ENCODE measurements around the gene SSU72. TPM values are rescaled to one million over a fixed set of nuclear protein-coding genes. Genes with fewer than 3 reads are reported as not detected.
"Not testable (repeated sequence)": the region's sequence is repeated elsewhere in the genome, so short reads cannot be mapped to it uniquely, and the experiment has no call there.

The SSU72 gene
- total RNA-seq, 5 donors from 2014 or later (not counting 1 experiment from before 2014, with no cell fraction given): 112 to 135 (median 134) TPM

- WGBS (ENCODE audit: insufficient coverage): 99% methylated on average over 8 of the region's 18 CpGs
- H3K27ac ChIP-seq (ENCODE audit: low read length); CTCF ChIA-PET; H3K27me3 ChIP-seq (replicated peaks in 1 of 2; ENCODE audit: control insufficient read depth in 2 of 2, extremely low read depth in 1 of 2, insufficient read depth in 2 of 2, low read length in 1 of 2); H3K9me3 ChIP-seq; H3K9me3 Mint-ChIP-seq; H3K27ac Mint-ChIP-seq; ATAC-seq (replicated peaks in 1 of 4); DNase-seq; H3K4me3 Mint-ChIP-seq; H3K4me3 ChIP-seq (ENCODE audit: control insufficient read depth in 1 of 2, extremely low read depth in 1 of 2, low read length in 1 of 2); H3K4me1 Mint-ChIP-seq; POLR2A ChIA-PET; H3K4me1 ChIP-seq (ENCODE audit: control insufficient read depth in 1 of 2, extremely low read depth in 1 of 2, insufficient read depth in 2 of 2, low read length in 2 of 2); H3K27me3 Mint-ChIP-seq: not testable (repeated sequence)
- peaks cover 34% of the 10 kb centered on the region for H3K36me3 Mint-ChIP-seq
- peaks cover 16 to 17% of the 10 kb centered on the region in 2 donors for H3K36me3 ChIP-seq (ENCODE audit: control insufficient read depth in 2 of 2, extremely low read depth in 1 of 2, insufficient read depth in 1 of 2, low read length in 1 of 2)
Measured at GRCh38 chr1:1495461-1495975, 79.1 kb downstream of the SSU72 start.

GRCh38 chr1:1494311-1494710 is 80.4 kb downstream of the SSU72 start:
- 94% methylated on average over 12 of the region's 22 CpGs for whole genome bisulfite sequencing (ENCODE audit: insufficient coverage)
- H3K9me3 ChIP-seq; H3K27ac ChIP-seq (ENCODE audit: low read length); DNase-seq; H3K4me3 Mint-ChIP-seq; H3K27me3 Mint-ChIP-seq; H3K4me1 Mint-ChIP-seq; H3K27ac Mint-ChIP-seq; ATAC-seq (replicated peaks in 1 of 4); POLR2A ChIA-PET; H3K4me3 ChIP-seq (ENCODE audit: control insufficient read depth in 1 of 2, extremely low read depth in 1 of 2, low read length in 1 of 2); H3K9me3 Mint-ChIP-seq; H3K4me1 ChIP-seq (ENCODE audit: control insufficient read depth in 1 of 2, extremely low read depth in 1 of 2, insufficient read depth in 2 of 2, low read length in 2 of 2); CTCF ChIA-PET; H3K27me3 ChIP-seq (replicated peaks in 1 of 2; ENCODE audit: control insufficient read depth in 2 of 2, extremely low read depth in 1 of 2, insufficient read depth in 2 of 2, low read length in 1 of 2): not testable (repeated sequence)
- peaks cover 42% of the 10 kb centered on the region for H3K36me3 Mint-ChIP-seq
- H3K36me3 ChIP-seq (ENCODE audit: control insufficient read depth in 2 of 2, extremely low read depth in 1 of 2, insufficient read depth in 1 of 2, low read length in 1 of 2): peaks cover 21 to 25% of the 10 kb centered on the region in 2 donors

Other genes starting within 250 kb of the SSU72 start
- gene TAS1R3, start 243.6 kb downstream of the SSU72 start, total RNA-seq: 1 to 10 TPM; 1.6 to 2.3 (median 2.1) TPM
- gene DVL1, start 225.4 kb downstream of the SSU72 start, total RNA-seq: 10 to 100 TPM; 43.6 to 70.4 (median 64.9) TPM
- 1 to 10 TPM in 4 of 5 donors, under 1 TPM in 1; 0.99 to 6.8 (median 1.9) TPM for gene MXRA8, start 216.3 kb downstream of the SSU72 start, total RNA-seq
- 10 to 100 TPM; 58.8 to 91.7 (median 86.0) TPM for gene AURKAIP1, start 199.7 kb downstream of the SSU72 start, total RNA-seq
- 100 to 1,000 TPM; 250 to 418 (median 376) TPM for gene CCNL2, start 175.5 kb downstream of the SSU72 start, total RNA-seq
- gene MRPL20, start 167.6 kb downstream of the SSU72 start, total RNA-seq: 100 to 1,000 TPM; 106 to 123 (median 114) TPM
- gene ANKRD65, start 153.6 kb downstream of the SSU72 start, total RNA-seq: under 1 TPM in 1 of 5 donors, not detected in 4; 0.20 TPM
- under 1 TPM in 3 of 5 donors, not detected in 2; 0.15 to 0.54 (median 0.26) TPM for gene VWA1, start 139.2 kb downstream of the SSU72 start, total RNA-seq
- 1 to 10 TPM in 3 of 5 donors, under 1 TPM in 2; 0.59 to 3.1 (median 1.4) TPM for gene ATAD3C, start 125.2 kb downstream of the SSU72 start, total RNA-seq
- 10 to 100 TPM; 52.1 to 69.3 (median 57.2) TPM for gene ATAD3B, start 103.1 kb downstream of the SSU72 start, total RNA-seq
- gene ATAD3A, start 62.7 kb downstream of the SSU72 start, total RNA-seq: 10 to 100 TPM; 24.6 to 42.5 (median 31.1) TPM
- 1 to 10 TPM; 1.0 to 3.1 (median 1.4) TPM for gene TMEM240, start 34.2 kb downstream of the SSU72 start, total RNA-seq
- gene FNDC10, start 25.3 kb upstream of the SSU72 start, total RNA-seq: 1 to 10 TPM; 2.1 to 6.3 (median 5.9) TPM
- 100 to 1,000 TPM in 3 of 5 donors, 10 to 100 TPM in 2; 68.9 to 105 (median 103) TPM for gene MIB2, start 40.6 kb upstream of the SSU72 start, total RNA-seq
- gene MMP23B, start 57.3 kb upstream of the SSU72 start, total RNA-seq: 10 to 100 TPM in 1 of 5 donors, 1 to 10 TPM in 4; 4.8 to 11.2 (median 6.8) TPM
- 10 to 100 TPM; 38.0 to 54.3 (median 43.7) TPM for gene CDK11B, start 84.1 kb upstream of the SSU72 start, total RNA-seq
- gene SLC35E2B, start 117.9 kb upstream of the SSU72 start, total RNA-seq: 100 to 1,000 TPM in 3 of 5 donors, 10 to 100 TPM in 2; 77.7 to 202 (median 128) TPM
- gene CDK11A, start 149.5 kb upstream of the SSU72 start, total RNA-seq: 100 to 1,000 TPM; 109 to 243 (median 182) TPM
- 10 to 100 TPM; 45.6 to 68.2 (median 58.0) TPM for gene NADK, start 203.6 kb upstream of the SSU72 start, total RNA-seq